GM12878 (cell line): ENCODE data around the gene ANAPC7.

Experiments
- BHLHE40 ChIP-seq, 2 experiments: fragments of 450-650 bp in 1 of 2; IDR thresholded peaks; 2 replicates each; pipeline ENCODE4 v1.6.1; 2011 to 2017; ENCODE audit warnings: low read depth in 2 of 2, borderline replicate concordance in 1 of 2, improper control_type of control experiment in 1 of 2, low read length in 1 of 2, mild to moderate bottlenecking in 1 of 2
- CEBPB ChIP-seq, 2 experiments: fragments of 150-350 bp in 1 of 2; IDR thresholded peaks; 2 replicates each; pipeline ENCODE4 v1.6.1; 2012 to 2014; ENCODE audit warnings: low read depth in 2 of 2, low read length in 2 of 2, borderline replicate concordance in 1 of 2, inconsistent platforms in 1 of 2
- CHD1 ChIP-seq: IDR thresholded peaks from 2 replicates; pipeline ENCODE4 v1.6.1; 2012; ENCODE audit warnings: low read depth, low read length, improper control_type of control experiment
- CTCF ChIP-seq, 3 experiments: IDR thresholded peaks in 2 of 3; conservative IDR thresholded peaks in 1 of 3; 2 replicates each; pipeline ENCODE4 v1.5.1; 2011; ENCODE audit warnings: low read depth in 3 of 3, low read length in 3 of 3, mild to moderate bottlenecking in 3 of 3, control low read depth in 2 of 3, moderate library complexity in 2 of 3, inconsistent platforms in 1 of 3, mixed read lengths in 1 of 3; ENCODE audit not compliant: control insufficient read depth in 2 of 3, insufficient read depth in 1 of 3; ENCODE audit errors: extremely low read depth in 1 of 3
- EGR1 ChIP-seq, 2 experiments: IDR thresholded peaks; 1 replicate in 1 of 2; 2 replicates in 1 of 2; pipeline ENCODE4 v1.6.1; 2011 to 2012; ENCODE audit warnings: low read depth in 2 of 2, low read length in 2 of 2, borderline replicate concordance in 1 of 2, mild to moderate bottlenecking in 1 of 2, moderate library complexity in 1 of 2
- EZH2 ChIP-seq: IDR thresholded peaks from 2 replicates; pipeline ENCODE4 v1.6.1; 2012; ENCODE audit warnings: low read depth, mild to moderate bottlenecking, control low read depth, inconsistent platforms, low read length, borderline replicate concordance; ENCODE audit not compliant: control insufficient read depth
- RAD21 ChIP-seq: IDR thresholded peaks from 2 replicates; pipeline ENCODE4 v1.6.1; 2011; ENCODE audit warnings: mild to moderate bottlenecking, low read depth, low read length, moderate library complexity; ENCODE audit not compliant: insufficient read depth
- TCF12 ChIP-seq: IDR thresholded peaks from 2 replicates; pipeline ENCODE4 v1.6.1; 2011; ENCODE audit warnings: low read depth, mild to moderate bottlenecking, low read length

GRCh38 chr12:110373962-110374611 lies 29.4 kb downstream of the ANAPC7 start:
- TF ChIP-seq CTCF (IDR thresholded peaks at IDR 0.05 in 2 of 3, conservative IDR thresholded peaks at IDR 0.05 in 1 of 3; ENCODE audit: control insufficient read depth in 2 of 3, extremely low read depth in 1 of 3, insufficient read depth in 1 of 3, low read depth in 3 of 3, low read length in 3 of 3) (no peak), EZH2 (no peak), TCF12 (no peak), CEBPB (IDR thresholded peaks at IDR 0.05; ENCODE audit: borderline replicate concordance in 1 of 2, low read depth in 2 of 2, low read length in 2 of 2) (no peak), CHD1 (no peak), EGR1 (IDR thresholded peaks at IDR 0.05; ENCODE audit: borderline replicate concordance in 1 of 2, low read depth in 2 of 2, low read length in 2 of 2) (no peak), BHLHE40 (IDR thresholded peaks at IDR 0.05; ENCODE audit: borderline replicate concordance in 1 of 2, low read depth in 2 of 2, low read length in 1 of 2) (no peak), RAD21 (no peak)
